Transverse colon (tissue), 4 donors: ENCODE measurements around the gene CTAGE4. TPM values are rescaled to one million over a fixed set of nuclear protein-coding genes. Genes with fewer than 3 reads are reported as not detected.

Experiments used
- total RNA-seq, 4 donors: library from RNA; depleted of rRNA; stranded (reverse); fragments of >200 nt; gene quantifications; one replicate each; pipeline ENCODE4 v1.1.0, GENCODE V29; 2016

The CTAGE4 gene
- total RNA-seq, 4 donors from 2014 or later, result 7.8 to 63.3 (median 34.1) TPM

Other genes starting within 250 kb of the CTAGE4 start
- not detected for gene OR2F2, start 248.2 kb upstream of the CTAGE4 start, total RNA-seq
- not detected for gene OR2F1, start 228.6 kb upstream of the CTAGE4 start, total RNA-seq
- gene OR6B1, start 183.1 kb upstream of the CTAGE4 start, total RNA-seq, result not detected
- gene OR2A5, start 134.5 kb upstream of the CTAGE4 start, total RNA-seq, result not detected
- not detected for gene OR2A25, start 113.7 kb upstream of the CTAGE4 start, total RNA-seq
- gene OR2A12, start 97.2 kb upstream of the CTAGE4 start, total RNA-seq, result not detected
- not detected for gene OR2A2, start 73.9 kb upstream of the CTAGE4 start, total RNA-seq
- not detected for gene OR2A14, start 60.3 kb upstream of the CTAGE4 start, total RNA-seq
- gene ARHGEF35, start 12.4 kb downstream of the CTAGE4 start, total RNA-seq, result 10 to 100 TPM in 3 of 4 donors, 1 to 10 TPM in 1; 4.6 to 29.1 (median 26.3) TPM
- not detected for gene OR2A42, start 56.1 kb downstream of the CTAGE4 start, total RNA-seq
- gene OR2A7, start 81.3 kb downstream of the CTAGE4 start, total RNA-seq, result 10 to 100 TPM; 14.1 to 50.9 (median 25.1) TPM
- 10 to 100 TPM in 1 of 4 donors, 1 to 10 TPM in 2, not detected in 1; 3.2 to 10.3 (median 6.4) TPM for gene CTAGE8, start 85.8 kb downstream of the CTAGE4 start, total RNA-seq
- not detected for gene OR2A1, start 129.0 kb downstream of the CTAGE4 start, total RNA-seq
- gene ARHGEF5, start 171.9 kb downstream of the CTAGE4 start, total RNA-seq, result 100 to 1,000 TPM in 1 of 4 donors, 10 to 100 TPM in 3; 49.6 to 112 (median 64.3) TPM
- gene NOBOX, start 220.2 kb downstream of the CTAGE4 start, total RNA-seq, result not detected